Mammary epithelial cell (primary cell): ENCODE data around the gene MED25.

Experiments
- CTCF ChIP-seq, 2 donors: IDR thresholded peaks in 1 of 2; conservative IDR thresholded peaks in 1 of 2; 2 replicates each; pipeline ENCODE4 v1.5.1; 2011 to 2012; ENCODE audit warnings: inconsistent platforms in 2 of 2, low read length in 2 of 2, mild to moderate bottlenecking in 2 of 2, control low read depth in 1 of 2, low read depth in 1 of 2; ENCODE audit not compliant: insufficient read depth in 1 of 2; ENCODE audit errors: extremely low read depth in 1 of 2
- EZH2 ChIP-seq: IDR thresholded peaks from 2 replicates; pipeline ENCODE4 v1.6.1; 2012; ENCODE audit warnings: low read length, inconsistent platforms, borderline replicate concordance

- TF ChIP-seq CTCF (conservative IDR thresholded peaks at IDR 0.05 in 1 of 2, IDR thresholded peaks at IDR 0.05 in 1 of 2; ENCODE audit: extremely low read depth in 1 of 2, insufficient read depth in 1 of 2, low read depth in 1 of 2, low read length in 2 of 2), result no peak
- no peak for TF ChIP-seq EZH2
These were observed 9.4 kb upstream of the MED25 start for GRCh38 chr19:49808711-49809159.
